Peyer's patch (tissue), 4 donors: Measurements from ENCODE around the gene EREG.

Experiments used
- POLR2A ChIP-seq, 2 donors: fragments of 450-650 bp; IDR thresholded peaks; one replicate each; pipeline ENCODE4 v1.5.1; 2017; ENCODE audit warnings: antibody characterized with exemption in 2 of 2, mild to moderate bottlenecking in 2 of 2, moderate library complexity in 2 of 2
- TF ChIP-seq, protein P1 (sequence below), 6 experiments: fragments of 450-650 bp in 4 of 6; fragments of 200-600 bp in 2 of 6; sonication (generic) in 1 of 6; IDR thresholded peaks; one replicate each; pipeline ENCODE4 v1.5.1; 2017 to 2019; ENCODE audit warnings: antibody characterized with exemption in 6 of 6, mild to moderate bottlenecking in 3 of 6, moderate library complexity in 1 of 6

DNA sequence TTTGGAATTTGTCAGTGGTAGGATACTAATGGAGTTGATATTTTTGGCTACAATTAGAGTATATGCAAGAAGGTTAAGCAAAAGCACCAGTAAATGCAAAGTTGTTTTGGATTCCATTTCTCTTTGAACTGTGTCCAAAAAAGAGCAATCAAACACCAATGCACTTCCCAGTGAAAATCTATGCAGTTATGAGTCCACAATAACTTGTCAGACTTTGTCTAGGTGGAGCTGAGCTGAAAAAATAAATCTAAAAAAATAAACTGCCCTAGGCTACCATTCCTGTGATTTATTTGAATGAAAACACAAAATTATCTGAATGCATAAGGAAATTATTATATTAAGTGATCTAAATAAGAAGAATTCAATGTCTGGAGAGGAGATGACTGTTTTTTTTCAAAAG is 42.9 kb downstream of the EREG start:
- TF ChIP-seq, protein P1, sequence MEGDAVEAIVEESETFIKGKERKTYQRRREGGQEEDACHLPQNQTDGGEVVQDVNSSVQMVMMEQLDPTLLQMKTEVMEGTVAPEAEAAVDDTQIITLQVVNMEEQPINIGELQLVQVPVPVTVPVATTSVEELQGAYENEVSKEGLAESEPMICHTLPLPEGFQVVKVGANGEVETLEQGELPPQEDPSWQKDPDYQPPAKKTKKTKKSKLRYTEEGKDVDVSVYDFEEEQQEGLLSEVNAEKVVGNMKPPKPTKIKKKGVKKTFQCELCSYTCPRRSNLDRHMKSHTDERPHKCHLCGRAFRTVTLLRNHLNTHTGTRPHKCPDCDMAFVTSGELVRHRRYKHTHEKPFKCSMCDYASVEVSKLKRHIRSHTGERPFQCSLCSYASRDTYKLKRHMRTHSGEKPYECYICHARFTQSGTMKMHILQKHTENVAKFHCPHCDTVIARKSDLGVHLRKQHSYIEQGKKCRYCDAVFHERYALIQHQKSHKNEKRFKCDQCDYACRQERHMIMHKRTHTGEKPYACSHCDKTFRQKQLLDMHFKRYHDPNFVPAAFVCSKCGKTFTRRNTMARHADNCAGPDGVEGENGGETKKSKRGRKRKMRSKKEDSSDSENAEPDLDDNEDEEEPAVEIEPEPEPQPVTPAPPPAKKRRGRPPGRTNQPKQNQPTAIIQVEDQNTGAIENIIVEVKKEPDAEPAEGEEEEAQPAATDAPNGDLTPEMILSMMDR (IDR thresholded peaks at IDR 0.05) = no peak
- TF ChIP-seq POLR2A (IDR thresholded peaks at IDR 0.05) = no peak
